HUES6 (cell line): ENCODE results near the gene TUBA8.
"Not testable (repeated sequence)": the region's sequence is repeated elsewhere in the genome, so short reads cannot be mapped to it uniquely, and the experiment has no call there.

ENCODE experiments used
- H3K27ac ChIP-seq: 2 replicates; pipeline ENCODE4 v1.7.0; 2013; ENCODE audit warnings: low read depth, mild to moderate bottlenecking, low read length, inconsistent platforms
- H3K27me3 ChIP-seq: 2 replicates; pipeline ENCODE4 v1.6.1; 2013; ENCODE audit warnings: low read length; ENCODE audit not compliant: control insufficient read depth, insufficient read depth
- H3K36me3 ChIP-seq: 2 replicates; pipeline ENCODE4 v1.6.1; 2013; ENCODE audit warnings: low read length; ENCODE audit not compliant: control insufficient read depth, insufficient read depth
- H3K4me1 ChIP-seq: 2 replicates; pipeline ENCODE4 v1.6.1; 2013; ENCODE audit warnings: low read length; ENCODE audit not compliant: control insufficient read depth, insufficient read depth
- H3K4me3 ChIP-seq: 2 replicates; pipeline ENCODE4 v1.5.1; 2013; ENCODE audit warnings: low read depth, low read length
- H3K9ac ChIP-seq: one replicate; pipeline ENCODE4 v1.6.1; 2013; ENCODE audit warnings: mild to moderate bottlenecking, low read length
- H3K9me3 ChIP-seq: 2 replicates; pipeline ENCODE4 v1.6.1; 2013; ENCODE audit warnings: low read depth, low read length; ENCODE audit not compliant: control insufficient read depth, insufficient read depth

The TUBA8 gene

GRCh38 chr22:18110194-18110953 lies at the start of gene TUBA8:
TUBA8 (plus strand) TSS chr22:18110809; CDS start chr22:18110866, 57 bp downstream.
- no peaks in the 10 kb centered on the region for H3K36me3 ChIP-seq
- H3K9me3 ChIP-seq: peaks cover 9% of the 10 kb centered on the region
- H3K4me3 ChIP-seq: peak within 1 kb of the TSS; percentile 63
- peak within 1 kb of the TSS; percentile 38 for H3K9ac ChIP-seq
- H3K27ac ChIP-seq: no peak within 1 kb of the TSS
- peaks cover 10% of the 10 kb centered on the region; the same call in 1 of the 2 replicates for H3K4me1 ChIP-seq
- peaks cover 39% of the 10 kb centered on the region for H3K27me3 ChIP-seq

DNA sequence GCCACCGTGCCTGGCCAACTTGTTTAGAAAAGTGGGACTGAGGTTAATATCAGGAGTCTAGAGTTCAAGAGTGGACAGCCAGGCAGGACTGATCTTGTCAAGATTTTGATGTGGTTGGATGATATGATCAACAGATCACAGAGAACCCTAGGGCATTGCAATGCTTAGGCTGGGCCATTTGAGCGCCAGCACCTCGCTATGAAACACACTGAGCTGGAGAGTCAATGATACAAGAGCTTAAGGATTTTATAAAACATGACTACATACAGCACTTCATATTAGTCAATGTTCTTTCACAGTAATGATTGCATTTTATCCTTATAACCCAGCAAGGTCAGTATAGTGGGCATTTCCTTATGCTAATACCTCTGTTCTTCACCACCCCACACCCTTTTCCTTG lies 48.2 kb upstream of the TUBA8 start:
- Histone ChIP-seq H3K9ac (no peak overlapping the region), H3K4me3 (no peak overlapping the region), H3K36me3 (no peaks in the 10 kb centered on the region), H3K4me1 (no peaks in the 10 kb centered on the region; the same call in 1 of the 2 replicates), H3K27ac (no peak overlapping the region), H3K9me3 (no peaks in the 10 kb centered on the region), H3K27me3 (peaks cover 10% of the 10 kb centered on the region; the same call in 1 of the 2 replicates)

GRCh38 chr22:18063306-18063705 lies 47.3 kb upstream of the TUBA8 start:
- Histone ChIP-seq H3K9ac (no peak overlapping the region), H3K27me3 (peaks cover 10% of the 10 kb centered on the region; the same call in 1 of the 2 replicates), H3K27ac (no peak overlapping the region), H3K9me3 (no peaks in the 10 kb centered on the region), H3K36me3 (no peaks in the 10 kb centered on the region), H3K4me1 (peaks cover 3% of the 10 kb centered on the region; the same call in 1 of the 2 replicates), H3K4me3 (no peak overlapping the region)

- H3K4me1 ChIP-seq, H3K4me3 ChIP-seq, H3K27ac ChIP-seq, H3K27me3 ChIP-seq, H3K36me3 ChIP-seq, H3K9ac ChIP-seq, H3K9me3 ChIP-seq: not testable (repeated sequence)
These were observed 46.9 kb upstream of the TUBA8 start for GRCh38 chr22:18063715-18064114.

GRCh38 chr22:18064636-18065035 lies 46.0 kb upstream of the TUBA8 start:
- Histone ChIP-seq H3K9me3 (no peaks in the 10 kb centered on the region), H3K27me3 (peaks cover 10% of the 10 kb centered on the region; the same call in 1 of the 2 replicates), H3K9ac (no peak overlapping the region), H3K36me3 (no peaks in the 10 kb centered on the region), H3K4me3 (no peak overlapping the region), H3K4me1 (peaks cover 4% of the 10 kb centered on the region; the same call in 1 of the 2 replicates), H3K27ac (no peak overlapping the region)

DNA sequence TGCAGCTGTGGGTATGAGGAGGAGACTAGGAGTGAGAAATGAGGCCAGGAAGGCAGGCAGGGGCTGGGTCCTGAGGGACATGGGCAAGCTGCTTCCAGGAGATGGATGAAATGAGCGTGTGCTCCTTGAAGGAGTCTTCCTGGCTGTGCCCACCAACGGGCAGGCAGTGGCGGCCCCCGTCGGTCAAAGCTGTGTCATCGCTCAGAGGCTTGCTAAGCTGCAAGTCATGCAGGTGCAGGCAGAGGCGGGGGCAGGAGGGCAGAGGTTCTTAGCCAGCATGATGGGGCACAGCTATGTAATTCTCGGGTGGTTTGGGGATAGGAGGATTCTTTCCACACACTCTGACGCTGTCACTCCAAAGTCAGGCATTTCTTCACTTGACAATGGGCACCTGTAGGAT lies 45.4 kb upstream of the TUBA8 start:
- no peak overlapping the region for H3K27ac ChIP-seq
- H3K4me1 ChIP-seq: peaks cover 4% of the 10 kb centered on the region; the same call in 1 of the 2 replicates
- H3K9me3 ChIP-seq: no peaks in the 10 kb centered on the region
- no peaks in the 10 kb centered on the region for H3K36me3 ChIP-seq
- H3K27me3 ChIP-seq: peaks cover 10% of the 10 kb centered on the region; the same call in 1 of the 2 replicates
- H3K4me3 ChIP-seq: no peak overlapping the region
- H3K9ac ChIP-seq: no peak overlapping the region

DNA sequence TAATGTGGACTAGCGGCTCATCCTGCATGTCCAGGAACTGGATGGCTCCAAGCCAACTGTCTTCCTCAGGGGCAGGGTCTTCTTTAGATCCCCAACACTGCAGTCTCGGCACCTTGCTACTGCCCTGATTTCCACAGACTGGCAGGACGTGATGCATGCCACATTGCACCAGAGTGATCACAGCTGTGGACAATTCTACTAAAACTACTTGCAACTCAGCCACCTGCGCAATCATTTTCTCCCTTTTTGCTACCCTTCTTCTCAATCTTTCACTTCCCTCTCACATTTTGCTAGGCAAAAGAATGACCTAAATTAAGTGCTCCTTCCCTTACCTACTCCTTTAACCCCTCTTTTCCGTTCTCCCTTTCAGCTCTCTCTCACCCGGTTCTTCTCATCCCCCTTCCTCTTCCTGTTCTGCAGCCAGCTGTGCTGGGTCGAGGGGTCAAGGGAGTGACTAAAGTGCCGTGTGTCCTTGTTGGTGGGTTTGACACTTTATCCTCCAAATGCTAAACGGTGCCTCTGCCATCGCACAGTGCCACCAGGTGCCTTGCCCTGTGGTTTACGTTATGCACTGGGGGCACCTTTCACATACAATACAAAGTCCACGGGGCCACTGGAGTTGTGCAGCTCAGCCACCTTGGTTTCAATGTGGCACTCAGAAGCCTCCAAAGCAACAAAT lies 44.3 kb upstream of the TUBA8 start:
- Histone ChIP-seq H3K4me3 (no peak overlapping the region), H3K4me1 (peaks cover 4% of the 10 kb centered on the region; the same call in 1 of the 2 replicates), H3K27me3 (peaks cover 10% of the 10 kb centered on the region; the same call in 1 of the 2 replicates), H3K27ac (no peak overlapping the region), H3K36me3 (no peaks in the 10 kb centered on the region), H3K9ac (no peak overlapping the region), H3K9me3 (no peaks in the 10 kb centered on the region)

DNA sequence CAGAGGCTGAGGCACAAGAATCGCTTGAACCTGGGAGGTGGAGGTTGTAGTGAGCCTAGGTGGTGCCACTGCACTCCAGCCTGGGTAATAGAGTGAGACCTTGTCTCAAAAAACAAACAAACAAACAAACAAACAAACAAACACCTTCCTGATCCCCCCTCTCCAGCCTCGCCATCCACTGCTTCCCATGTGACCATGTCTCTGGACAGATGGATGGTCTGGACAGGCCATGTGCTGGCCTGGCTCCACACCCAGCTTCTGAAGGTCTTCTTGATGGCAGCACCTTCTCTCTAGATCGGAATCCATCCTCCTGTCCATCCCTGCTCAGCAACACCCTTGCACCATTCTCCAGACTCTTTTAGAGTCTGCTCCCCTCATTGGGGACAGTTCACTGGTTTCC lies 43.5 kb upstream of the TUBA8 start:
- Histone ChIP-seq H3K27me3 (peaks cover 10% of the 10 kb centered on the region; the same call in 1 of the 2 replicates), H3K4me3 (no peak overlapping the region), H3K27ac (no peak overlapping the region), H3K4me1 (peaks cover 4% of the 10 kb centered on the region; the same call in 1 of the 2 replicates), H3K9me3 (no peaks in the 10 kb centered on the region), H3K36me3 (no peaks in the 10 kb centered on the region), H3K9ac (no peak overlapping the region)

GRCh38 chr22:18067548-18068341 lies 42.9 kb upstream of the TUBA8 start:
- Histone ChIP-seq H3K9ac (no peak overlapping the region), H3K4me3 (no peak overlapping the region), H3K36me3 (no peaks in the 10 kb centered on the region), H3K27me3 (peaks cover 10% of the 10 kb centered on the region; the same call in 1 of the 2 replicates), H3K27ac (no peak overlapping the region), H3K4me1 (peaks cover 4% of the 10 kb centered on the region; the same call in 1 of the 2 replicates), H3K9me3 (no peaks in the 10 kb centered on the region)

GRCh38 chr22:18068381-18068988 lies 42.1 kb upstream of the TUBA8 start:
- Histone ChIP-seq H3K27ac (no peak overlapping the region), H3K4me3 (no peak overlapping the region), H3K9ac (no peak overlapping the region), H3K36me3 (no peaks in the 10 kb centered on the region), H3K27me3 (peaks cover 10% of the 10 kb centered on the region; the same call in 1 of the 2 replicates), H3K9me3 (no peaks in the 10 kb centered on the region), H3K4me1 (peaks cover 4% of the 10 kb centered on the region; the same call in 1 of the 2 replicates)
